HepG2 (cell line): ENCODE data around the gene PARP3. TPM values are rescaled to one million over a fixed set of nuclear protein-coding genes. Genes with fewer than 3 reads are reported as not detected.
A peak's percentile ranks its signal among the peaks of the same experiment; 100 is the strongest.

Source experiments
- ATAC-seq: fragments of 200-7000 bp; cut with Tn5 transposase; 3 replicates; pipeline ENCODE4 v1.9.1; 2020; ENCODE audit warnings: mild to moderate bottlenecking, moderate library complexity
- BruUV-seq: library from RNA; stranded (reverse); fragments of 400-500 nt; replicated peaks from 2 replicates; lab custom pipeline; 2021; lab: Mats Ljungman, UMichigan
- CTCF ChIA-PET: fragments of 300-600 bp; formaldehyde crosslinking; extraction: SDS; loops from one replicate; lab custom pipeline; 2021; ENCODE audit warnings: low total read pairs, inconsistent platforms, low intra/inter-chr PET ratio; lab: Yijun Ruan, JAX
- POLR2A ChIA-PET: fragments of 350-600 bp; sonication (Branson Sonifier 250); formaldehyde crosslinking; loops from one replicate; lab custom pipeline; 2020; ENCODE audit warnings: antibody characterized with exemption, inconsistent platforms; lab: Yijun Ruan, JAX
- DNase-seq: peaks from one replicate; pipeline ENCODE4 v3.0.0-alpha.2; 2015; ENCODE audit warnings: low spot score
- FAIRE-seq: peaks from 3 replicates; lab custom pipeline; 2011; peaks lifted over from hg19 to GRCh38; lab: Jason Lieb, UNC
- H2AFZ ChIP-seq: one replicate; pipeline ENCODE4 v1.6.1; 2011; ENCODE audit warnings: low read length, inconsistent platforms
- H3K27ac ChIP-seq: fragments of 300-600 bp; 3 replicates; pipeline ENCODE4 v1.8.0; 2011; ENCODE audit warnings: mixed run types, mild to moderate bottlenecking, mixed read lengths, low read length, inconsistent platforms; ENCODE audit not compliant: insufficient read depth; ENCODE audit errors: extremely low read length
- H3K27me3 ChIP-seq, 2 experiments: fragments of 200-600 bp in 1 of 2; 2 replicates in 1 of 2; 3 replicates in 1 of 2; pipeline versions ENCODE4 v1.6.0 to v1.8.0; 2011; ENCODE audit warnings: low read length in 2 of 2, mild to moderate bottlenecking in 2 of 2, moderate library complexity in 2 of 2, inconsistent platforms in 1 of 2; ENCODE audit not compliant: insufficient read depth in 2 of 2, control insufficient read depth in 1 of 2
- H3K36me3 ChIP-seq, 2 experiments: fragments of 200-600 bp in 1 of 2; replicated peaks in 1 of 2; 2 replicates in 1 of 2; 3 replicates in 1 of 2; pipeline versions ENCODE4 v1.5.1 to v1.8.0; 2011; ENCODE audit warnings: low read length in 2 of 2, inconsistent platforms in 1 of 2; ENCODE audit not compliant: insufficient read depth in 2 of 2, control insufficient read depth in 1 of 2
- H3K4me1 ChIP-seq: 2 replicates; pipeline ENCODE4 v1.5.1; 2012; ENCODE audit warnings: low read length, inconsistent platforms; ENCODE audit not compliant: insufficient read depth
- H3K4me2 ChIP-seq: 2 replicates; pipeline ENCODE4 v1.6.0; 2011; ENCODE audit warnings: low read depth, low read length, inconsistent platforms
- H3K4me3 ChIP-seq, 3 experiments: fragments of 200-600 bp in 1 of 3; sonication (generic), shearing (Covaris generic) in 1 of 3; replicated peaks in 1 of 3; 2 replicates each; pipeline ENCODE4 v1.5.1; 2011 to 2016; ENCODE audit warnings: low read length in 3 of 3, inconsistent platforms in 2 of 3, low read depth in 2 of 3, mild to moderate bottlenecking in 2 of 3, control low read depth in 1 of 3, mixed read lengths in 1 of 3; ENCODE audit not compliant: insufficient read depth in 1 of 3
- H3K79me2 ChIP-seq: one replicate; pipeline ENCODE4 v1.6.1; 2011; ENCODE audit warnings: low read length, inconsistent platforms; ENCODE audit not compliant: insufficient read depth
- H3K9ac ChIP-seq: 2 replicates; pipeline ENCODE4 v1.6.0; 2011; ENCODE audit warnings: mild to moderate bottlenecking, low read depth, low read length, inconsistent platforms; ENCODE audit not compliant: insufficient read depth
- H3K9me3 ChIP-seq: 2 replicates; pipeline ENCODE4 v1.5.1; 2012; ENCODE audit warnings: mild to moderate bottlenecking, low read length
- H4K20me1 ChIP-seq: 2 replicates; pipeline ENCODE4 v1.6.0; 2011; ENCODE audit warnings: inconsistent platforms, mild to moderate bottlenecking, low read length, moderate library complexity; ENCODE audit not compliant: insufficient read depth
- AGO2 ChIP-seq: fragments of 200-400 bp; formaldehyde crosslinking; optimal IDR thresholded peaks from 2 replicates; pipeline ENCODE3; 2017; ENCODE audit warnings: mild to moderate bottlenecking, low read depth, low read length, moderate library complexity
- CBX2 ChIP-seq, 2 experiments: fragments of 200-600 bp in 1 of 2; sonication (generic); formaldehyde crosslinking in 1 of 2; IDR thresholded peaks; 2 replicates each; pipeline versions ENCODE4 v1.7.0 to v1.8.1; 2018 to 2022; ENCODE audit warnings: low read depth in 2 of 2, low read length in 1 of 2, mild to moderate bottlenecking in 1 of 2, missing genetic modification reagents in 1 of 2
- HNRNPL ChIP-seq: fragments of 200-400 bp; formaldehyde crosslinking; IDR thresholded peaks from 2 replicates; pipeline ENCODE4 v1.6.1; 2017; ENCODE audit warnings: mild to moderate bottlenecking, low read depth, low read length
- MTF2 ChIP-seq: sonication (generic); formaldehyde crosslinking; IDR thresholded peaks from 2 replicates; pipeline ENCODE4 v1.5.0; 2020; ENCODE audit warnings: missing genetic modification reagents, borderline replicate concordance
- RBFOX2 ChIP-seq: fragments of 200-400 bp; formaldehyde crosslinking; IDR thresholded peaks from 2 replicates; pipeline ENCODE4 v1.6.1; 2017; ENCODE audit warnings: low read depth, mild to moderate bottlenecking, low read length
- ZBTB3 ChIP-seq: sonication (generic); formaldehyde crosslinking; IDR thresholded peaks from 2 replicates; pipeline ENCODE4 v1.4.0; 2020; ENCODE audit warnings: low read depth, mild to moderate bottlenecking, moderate library complexity, missing genetic modification reagents, borderline replicate concordance
- WGBS: methylation state at CpG from one replicate; pipeline ENCODE4 v1.1.6; 2017; ENCODE audit warnings: low lambda C conversion rate; 5-methylcytosine and 5-hydroxymethylcytosine counted together
- in situ Hi-C: cut with HindIII; loops from 2 replicates; pipeline ENCODE4 v1.10.0; 2017; ENCODE audit warnings: low pct_unique_long_range_greater_than_20kb; ENCODE audit not compliant: extremely low pct_ligation_motif_present
- intact Hi-C: fragments of 100-400 bp; cut with micrococcal nuclease; formaldehyde crosslinking; loops from one replicate; pipeline ENCODE4 v1.10.0; 2022; ENCODE audit not compliant: unreplicated experiment
- polyA plus RNA-seq, 8 experiments: library from polyadenylated mRNA; depleted of rRNA in 3 of 8; stranded (reverse) in 7 of 8; unstranded in 1 of 8; fragments of >200 nt; fragmentation: Illumina TruSeq in 4 of 8; extraction: Trizol in 4 of 8; gene quantifications; 2 replicates each; pipeline versions ENCODE4 v1.2.1 to v1.2.3, GENCODE V29; 2011 to 2016; ENCODE audit warnings: low read depth in 4 of 8, missing spikeins in 1 of 8, mixed read lengths in 1 of 8; ENCODE audit not compliant: insufficient read depth in 1 of 8
- total RNA-seq, 5 experiments: library from RNA; depleted of rRNA; stranded (reverse); fragments of >200 nt; fragmentation: Illumina TruSeq; extraction: Trizol; gene quantifications; 2 replicates each; pipeline ENCODE4 v1.2.3, GENCODE V29; 2016; ENCODE audit warnings: low read depth in 1 of 5
- TF ChIP-seq, protein P1 (sequence below): sonication (generic); formaldehyde crosslinking; IDR thresholded peaks from 2 replicates; pipeline ENCODE4 v1.4.0; 2020; ENCODE audit warnings: missing genetic modification reagents

Gene PARP3
- total and polyA plus RNA-seq, 2 of the 13 experiments (the other 11 are each of a cell fraction or from before 2014, with no cell fraction given), result 11.2 to 21.5 TPM

DNA sequence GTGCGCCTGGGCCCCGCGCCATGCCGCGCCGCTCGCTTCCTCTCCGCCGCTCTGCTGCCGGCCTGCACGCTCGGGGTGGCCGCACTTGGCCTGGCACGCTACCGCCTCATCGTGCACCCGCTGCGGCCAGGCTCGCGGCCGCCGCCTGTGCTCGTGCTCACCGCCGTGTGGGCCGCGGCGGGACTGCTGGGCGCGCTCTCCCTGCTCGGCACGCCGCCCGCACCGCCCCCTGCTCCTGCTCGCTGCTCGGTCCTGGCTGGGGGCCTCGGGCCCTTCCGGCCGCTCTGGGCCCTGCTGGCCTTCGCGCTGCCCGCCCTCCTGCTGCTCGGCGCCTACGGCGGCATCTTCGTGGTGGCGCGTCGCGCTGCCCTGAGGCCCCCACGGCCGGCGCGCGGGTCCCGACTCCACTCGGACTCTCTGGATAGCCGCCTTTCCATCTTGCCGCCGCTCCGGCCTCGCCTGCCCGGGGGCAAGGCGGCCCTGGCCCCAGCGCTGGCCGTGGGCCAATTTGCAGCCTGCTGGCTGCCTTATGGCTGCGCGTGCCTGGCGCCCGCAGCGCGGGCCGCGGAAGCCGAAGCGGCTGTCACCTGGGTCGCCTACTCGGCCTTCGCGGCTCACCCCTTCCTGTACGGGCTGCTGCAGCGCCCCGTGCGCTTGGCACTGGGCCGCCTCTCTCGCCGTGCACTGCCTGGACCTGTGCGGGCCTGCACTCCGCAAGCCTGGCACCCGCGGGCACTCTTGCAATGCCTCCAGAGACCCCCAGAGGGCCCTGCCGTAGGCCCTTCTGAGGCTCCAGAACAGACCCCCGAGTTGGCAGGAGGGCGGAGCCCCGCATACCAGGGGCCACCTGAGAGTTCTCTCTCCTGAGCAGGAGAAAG lies 14.0 kb downstream of the PARP3 start:
- Histone ChIP-seq H3K36me3 (peaks cover 4 to 19% of the 10 kb centered on the region in 2 experiments; a peak in 4 of 5 replicates), H3K9ac (no peak overlapping the region), H4K20me1 (no peaks in the 10 kb centered on the region), H3K4me1 (peaks cover 10% of the 10 kb centered on the region), H3K9me3 (no peaks in the 10 kb centered on the region), H3K4me2 (no peak overlapping the region), H3K27ac (no peak overlapping the region), H3K27me3 (no peaks in the 10 kb centered on the region), H3K4me3 (no peak overlapping the region), H2AFZ (no peak overlapping the region), H3K79me2 (no peaks in the 10 kb centered on the region)
- in situ Hi-C loops, result no loop called here
- intact Hi-C loops, result no loop called here
- BruUV-seq, result no TSS peak
- TF ChIP-seq ZBTB3 (CRISPR knock-in tag) (no peak), AGO2 (peak; percentile 77), HNRNPL (peak; percentile 83), RBFOX2 (peak; percentile 60; the same call in 1 of the 2 replicates), MTF2 (CRISPR knock-in tag) (no peak), CBX2 (IDR thresholded peaks at IDR 0.05; ENCODE audit: low read depth, low read length) (no peak), CBX2 (CRISPR knock-in tag; IDR thresholded peaks at IDR 0.05; ENCODE audit: low read depth) (no peak)
- TF ChIP-seq, protein P1, sequence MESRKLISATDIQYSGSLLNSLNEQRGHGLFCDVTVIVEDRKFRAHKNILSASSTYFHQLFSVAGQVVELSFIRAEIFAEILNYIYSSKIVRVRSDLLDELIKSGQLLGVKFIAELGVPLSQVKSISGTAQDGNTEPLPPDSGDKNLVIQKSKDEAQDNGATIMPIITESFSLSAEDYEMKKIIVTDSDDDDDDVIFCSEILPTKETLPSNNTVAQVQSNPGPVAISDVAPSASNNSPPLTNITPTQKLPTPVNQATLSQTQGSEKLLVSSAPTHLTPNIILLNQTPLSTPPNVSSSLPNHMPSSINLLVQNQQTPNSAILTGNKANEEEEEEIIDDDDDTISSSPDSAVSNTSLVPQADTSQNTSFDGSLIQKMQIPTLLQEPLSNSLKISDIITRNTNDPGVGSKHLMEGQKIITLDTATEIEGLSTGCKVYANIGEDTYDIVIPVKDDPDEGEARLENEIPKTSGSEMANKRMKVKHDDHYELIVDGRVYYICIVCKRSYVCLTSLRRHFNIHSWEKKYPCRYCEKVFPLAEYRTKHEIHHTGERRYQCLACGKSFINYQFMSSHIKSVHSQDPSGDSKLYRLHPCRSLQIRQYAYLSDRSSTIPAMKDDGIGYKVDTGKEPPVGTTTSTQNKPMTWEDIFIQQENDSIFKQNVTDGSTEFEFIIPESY (CRISPR knock-in tag), result peak; percentile 85
- POLR2A ChIA-PET, result interaction anchor here (1.3 kb wide), 1 partner anchor 17 kb away, joined by 4 read pairs; the partner anchor contains the start of gene ABHD14B
- FAIRE-seq (no peak), ATAC-seq (peak; percentile 18), DNase-seq (no peak)
- CTCF ChIA-PET, result no interaction called here
- WGBS, result 97% methylated on average over 85 of the region's 97 CpGs
